Adrenal gland (tissue), 5 donors: ENCODE results near the gene ZEB1.

Experiments used
- CTCF ChIP-seq, 6 experiments: fragments of 450-650 bp in 4 of 6; fragments of 200-600 bp in 2 of 6; sonication (generic) in 1 of 6; IDR thresholded peaks; 1 replicate in 5 of 6; 2 replicates in 1 of 6; pipeline versions ENCODE4 v1.5.1 to v1.8.0; 2016 to 2021; ENCODE audit warnings: antibody characterized with exemption in 6 of 6, mild to moderate bottlenecking in 2 of 6, moderate library complexity in 1 of 6
- POLR2A ChIP-seq, 2 donors: fragments of 450-650 bp; IDR thresholded peaks; one replicate each; pipeline ENCODE4 v1.6.1; 2017; ENCODE audit warnings: antibody characterized with exemption in 2 of 2, mild to moderate bottlenecking in 2 of 2, moderate library complexity in 1 of 2
- donor health status: DM: no; HTN: no; CAD: no.

DNA sequence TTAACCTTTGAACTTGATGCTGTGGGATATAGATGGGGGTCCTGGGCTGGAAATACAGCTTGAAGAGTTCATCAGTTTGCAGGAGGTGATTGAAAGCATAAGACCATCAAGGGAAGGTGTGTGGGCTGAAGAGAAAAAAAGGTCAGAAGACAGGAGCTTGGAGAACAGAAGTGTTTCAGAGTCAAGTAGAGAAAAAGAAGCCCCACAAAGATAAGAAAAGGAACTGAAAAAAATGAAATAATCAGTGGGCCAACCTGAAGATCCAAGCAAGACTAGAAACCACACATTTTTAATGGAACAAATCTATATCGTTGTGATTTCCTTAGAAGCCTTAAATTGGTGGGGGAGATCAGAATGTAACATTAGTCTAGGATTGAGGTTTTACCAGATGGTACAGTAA, 22.5 kb downstream of the ZEB1 start:
- TF ChIP-seq CTCF (IDR thresholded peaks at IDR 0.05) (no peak), POLR2A (IDR thresholded peaks at IDR 0.05) (no peak)
